Left forelimb (tissue), 1 donor: ENCODE measurements around the gene QRICH1.

Experiments used
- DNase-seq: peaks from one replicate; pipeline ENCODE4 v3.0.0-alpha.2; 2018; ENCODE audit warnings: low spot score

Gene QRICH1

DNA sequence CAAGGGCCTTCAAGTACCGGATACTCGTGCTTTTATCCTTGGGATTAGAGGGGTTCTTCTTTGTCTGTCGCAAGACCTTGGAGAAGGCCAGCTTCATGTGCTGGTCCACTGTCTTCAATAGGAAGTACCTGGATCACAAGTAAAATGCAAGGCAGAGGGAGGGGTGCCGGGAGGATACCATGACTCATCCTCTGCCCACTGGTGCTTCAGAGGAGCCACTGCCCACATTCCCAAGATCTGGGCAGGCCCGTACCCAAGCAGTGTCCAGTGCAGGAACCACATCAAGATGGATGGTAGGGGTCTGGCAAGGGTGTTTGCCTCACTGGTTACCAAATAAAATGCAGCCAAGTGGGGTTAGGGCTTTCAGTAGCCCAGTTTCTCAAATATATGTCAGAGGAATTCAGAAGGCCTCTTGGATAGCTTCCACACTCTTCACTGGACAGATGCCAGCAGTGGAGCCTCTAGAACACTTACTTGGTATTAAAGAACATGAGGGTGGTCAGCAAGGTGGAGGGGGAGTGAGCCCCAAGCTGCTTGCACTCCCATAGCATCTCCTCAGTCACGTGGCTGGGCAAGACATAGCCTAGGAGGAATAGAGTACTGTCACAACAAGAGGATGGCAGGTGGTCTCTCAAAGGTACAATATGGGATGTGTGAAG is 61.1 kb downstream of the QRICH1 start:
- DNase-seq, result no peak

DNA sequence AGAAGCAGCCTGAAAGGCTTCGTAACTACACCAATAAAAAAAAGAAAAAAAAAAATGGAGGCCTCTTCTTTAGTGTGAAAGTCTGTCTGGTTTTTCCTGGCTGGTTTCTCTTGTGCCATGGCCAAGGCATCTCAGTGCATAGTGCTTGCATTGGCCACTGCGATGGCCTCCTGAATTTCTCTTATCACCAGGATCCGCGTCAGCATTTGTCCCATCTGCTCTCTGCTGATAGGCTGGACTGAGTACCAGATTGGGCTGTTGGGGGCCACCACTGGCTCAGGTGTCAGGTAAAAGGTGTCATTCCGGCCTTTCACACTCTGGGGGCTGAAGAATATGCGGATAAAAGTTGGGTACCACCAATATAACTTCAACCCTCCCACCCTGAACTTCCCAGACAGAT is 63.5 kb downstream of the QRICH1 start:
- DNase-seq, result no peak

DNA sequence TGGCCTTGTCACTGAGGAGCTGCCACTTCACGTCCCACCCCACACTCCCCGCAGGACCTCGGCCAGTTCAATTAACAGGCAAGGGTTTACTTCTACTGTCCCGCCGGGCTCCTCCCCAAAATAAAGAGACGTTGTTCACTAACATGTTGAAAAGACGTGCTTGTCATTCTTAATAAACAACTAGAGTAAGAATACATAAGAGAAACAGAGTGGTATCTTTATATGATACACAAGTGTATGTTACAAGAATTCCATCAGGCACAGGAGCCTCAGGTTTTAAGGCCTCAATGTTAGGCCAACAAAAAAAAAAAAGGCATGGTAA is 64.3 kb downstream of the QRICH1 start:
- DNase-seq, result no peak

DNA sequence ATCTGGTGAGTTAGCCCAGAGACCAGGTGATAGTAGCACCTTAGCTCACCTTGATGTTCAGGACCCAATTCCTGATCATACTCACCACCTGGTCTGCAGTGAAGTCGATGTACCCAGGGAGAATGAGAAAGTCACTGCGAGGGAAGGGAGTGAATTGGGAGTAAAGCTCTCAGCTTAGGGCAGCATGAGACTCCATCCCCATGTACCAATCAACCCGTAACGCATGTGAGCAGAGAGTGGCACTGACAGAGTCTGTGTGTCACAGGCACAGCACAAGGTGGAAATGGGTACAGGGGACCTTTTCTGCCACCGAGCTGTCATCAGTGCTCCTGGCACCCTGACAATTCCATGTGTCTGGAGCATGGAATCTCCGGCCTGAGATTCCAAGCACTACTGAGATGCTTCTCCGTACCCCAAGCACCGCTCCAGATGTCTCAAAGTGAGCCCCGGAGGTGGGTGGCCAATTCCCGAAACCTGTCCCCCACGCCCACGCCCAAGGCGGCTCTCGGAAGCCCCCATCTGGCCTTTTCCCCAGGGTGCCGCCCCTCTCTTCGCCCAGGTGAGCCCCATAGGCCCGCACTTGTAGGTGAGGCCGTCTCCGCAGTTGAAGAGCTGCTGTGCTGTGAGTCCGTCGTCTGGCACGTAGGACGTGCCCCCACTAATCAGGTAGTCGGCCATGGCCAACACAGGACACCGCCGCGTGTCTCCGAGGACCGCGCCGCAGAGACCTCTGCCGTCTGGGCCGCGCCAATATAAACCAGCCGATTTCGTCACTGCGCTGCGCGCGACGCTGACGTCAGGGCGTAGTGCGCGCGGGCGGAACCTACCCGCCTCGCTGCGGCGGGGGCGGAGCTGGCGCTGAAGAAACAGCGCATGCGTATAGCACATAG is 65.0 kb downstream of the QRICH1 start, which contains the start of gene IMPDH2:
Gene IMPDH2 (minus strand): TSS at position 726 of the 890 bp plus-strand sequence. CDS start 48 bp downstream, at position 678.
- peak; percentile 96 for DNase-seq

DNA sequence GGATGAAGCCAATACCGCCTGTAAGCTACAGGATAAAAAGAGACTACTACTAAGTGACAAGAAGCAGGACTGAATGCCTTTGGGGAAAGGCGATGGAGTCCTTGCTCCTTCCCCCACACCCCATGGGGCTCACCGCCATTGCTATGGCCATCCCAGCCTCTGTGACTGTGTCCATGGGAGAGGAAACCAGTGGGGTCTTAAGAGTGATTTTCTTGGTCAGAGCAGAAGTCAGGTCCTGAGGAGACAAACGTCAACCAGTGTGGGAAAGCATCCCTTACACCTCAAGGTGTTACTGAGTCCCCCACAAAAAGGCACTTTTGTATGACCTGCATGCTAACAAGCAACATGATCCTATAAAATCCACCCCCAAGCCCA is 65.6 kb downstream of the QRICH1 start:
- DNase-seq, result no peak

DNA sequence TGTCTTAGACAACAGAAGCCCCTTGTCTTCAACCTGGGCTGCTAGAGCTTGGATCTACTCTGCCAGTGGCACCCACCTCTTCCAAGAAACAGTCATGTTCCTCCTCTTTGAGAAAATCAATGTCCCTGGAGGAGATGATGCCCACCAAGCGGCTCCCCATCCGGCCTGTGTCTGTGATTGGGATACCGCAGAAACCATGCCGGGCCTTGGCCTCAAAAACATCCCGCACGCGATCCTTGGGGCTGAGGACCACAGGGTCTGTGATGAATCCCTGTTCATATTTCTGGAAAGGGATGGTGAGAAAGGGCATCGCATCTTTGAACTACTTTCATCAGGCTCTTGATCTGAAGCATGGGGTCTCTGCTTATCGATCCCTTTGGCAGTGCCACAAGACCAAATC is 66.2 kb downstream of the QRICH1 start:
- no peak for DNase-seq

DNA sequence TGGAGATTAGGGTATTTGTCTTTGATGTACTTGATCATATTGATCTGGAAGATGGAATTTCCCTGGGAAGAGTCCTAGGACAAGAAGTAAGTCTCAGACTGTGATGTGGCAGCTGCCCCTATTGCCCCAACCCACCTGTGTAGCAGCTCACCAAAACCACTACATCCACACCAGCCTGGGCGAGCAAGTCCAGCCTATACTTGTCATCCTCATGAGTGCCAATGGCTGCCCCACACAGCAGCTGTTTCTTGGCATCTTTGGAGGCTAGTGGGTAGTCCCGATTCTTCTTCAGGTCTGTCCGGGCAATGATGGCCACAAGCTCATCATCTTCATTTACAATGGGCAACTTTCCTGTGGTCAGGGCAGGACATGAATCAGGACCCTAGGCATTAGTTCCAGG is 67.3 kb downstream of the QRICH1 start:
- no peak for DNase-seq

DNA sequence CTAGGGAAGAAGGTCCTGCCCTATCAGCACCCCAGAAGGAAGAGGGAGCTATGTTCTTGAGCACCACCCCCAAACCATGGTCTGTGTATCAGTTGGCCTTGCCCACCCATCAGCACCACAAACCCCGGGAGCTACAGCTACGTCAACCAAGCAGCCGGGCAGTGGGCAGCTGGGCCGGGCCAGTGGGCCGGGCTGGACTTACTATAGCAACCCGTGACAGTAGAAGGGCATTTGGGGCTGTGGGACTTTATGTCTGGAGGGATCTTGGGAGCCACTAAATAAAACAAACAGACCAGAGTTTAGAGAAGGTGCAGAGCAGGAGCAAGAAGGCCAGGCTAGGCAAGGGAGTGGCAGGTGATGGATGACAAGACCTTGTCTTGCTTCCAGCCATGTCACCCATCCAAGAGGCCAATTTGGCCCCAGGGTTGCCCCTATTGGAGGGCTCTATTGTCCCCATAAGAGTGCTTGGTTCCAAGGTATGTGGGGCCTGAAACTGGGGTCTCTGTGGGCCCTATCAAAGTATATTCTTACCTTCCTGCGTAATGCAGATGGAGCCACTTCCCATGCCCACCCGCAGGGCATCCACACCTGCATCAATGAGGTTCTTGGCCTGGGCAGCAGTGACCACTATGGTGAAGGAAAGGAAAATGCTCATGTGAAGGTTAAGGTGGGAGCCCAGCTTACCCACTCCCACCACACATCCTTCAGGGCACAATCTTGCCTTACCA is 67.9 kb downstream of the QRICH1 start:
- DNase-seq, result no peak

DNA sequence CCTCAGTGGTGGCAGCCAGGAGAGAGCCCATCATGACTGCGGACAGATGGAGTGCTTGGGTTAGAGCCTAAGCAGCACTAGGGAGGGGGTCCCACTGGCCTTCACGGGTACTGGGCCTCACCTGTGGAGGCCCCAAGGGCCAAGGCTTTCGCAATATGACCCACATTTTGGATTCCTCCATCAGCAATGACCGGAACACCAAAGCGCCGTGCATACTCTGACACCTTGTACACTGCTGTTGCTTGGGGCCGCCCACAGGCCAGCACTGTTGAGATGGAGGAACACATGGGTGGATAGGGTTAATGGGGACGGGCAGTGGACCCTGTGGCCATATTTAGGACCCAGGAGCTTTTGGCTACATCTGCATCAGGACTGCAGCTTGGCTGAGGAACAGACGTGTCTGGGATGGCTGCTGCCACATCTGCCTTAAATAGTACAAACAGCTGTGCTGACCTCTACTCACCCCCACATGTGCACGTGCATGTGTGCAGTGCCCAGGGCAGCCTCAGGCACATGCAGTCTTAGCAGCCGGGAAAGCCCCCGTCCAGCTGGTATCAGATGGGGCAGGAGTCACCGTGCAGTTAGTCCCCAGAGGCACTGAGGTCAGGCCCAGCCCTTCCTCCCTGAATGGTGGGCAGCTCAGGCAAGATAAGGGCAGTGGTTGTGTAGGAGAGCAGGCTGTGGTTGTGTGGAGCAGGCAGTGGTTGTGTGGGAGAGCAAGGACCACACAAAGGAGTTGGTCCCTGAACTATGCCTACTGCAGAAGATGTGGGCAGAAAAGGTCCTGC is 68.7 kb downstream of the QRICH1 start:
- DNase-seq, result no peak

DNA sequence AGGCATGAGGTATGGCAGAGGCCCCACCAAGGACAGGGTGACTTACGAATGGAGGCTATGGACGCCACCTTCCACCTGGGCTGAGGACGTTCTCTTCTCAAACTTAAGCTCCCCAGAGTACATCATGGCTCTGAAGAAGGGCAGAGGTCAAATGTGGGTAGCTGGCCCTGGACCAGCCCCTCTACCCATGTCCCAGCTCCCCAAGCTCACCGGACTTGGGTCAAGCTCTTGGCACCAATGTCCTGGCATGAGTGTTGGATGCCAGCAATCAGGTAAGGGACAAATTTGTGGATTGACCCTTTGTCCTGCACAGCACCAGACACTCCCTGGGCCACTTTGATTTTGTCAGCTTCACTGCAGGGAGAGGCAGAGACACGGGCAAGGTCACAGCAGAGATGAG is 69.4 kb downstream of the QRICH1 start:
- no peak for DNase-seq

DNA sequence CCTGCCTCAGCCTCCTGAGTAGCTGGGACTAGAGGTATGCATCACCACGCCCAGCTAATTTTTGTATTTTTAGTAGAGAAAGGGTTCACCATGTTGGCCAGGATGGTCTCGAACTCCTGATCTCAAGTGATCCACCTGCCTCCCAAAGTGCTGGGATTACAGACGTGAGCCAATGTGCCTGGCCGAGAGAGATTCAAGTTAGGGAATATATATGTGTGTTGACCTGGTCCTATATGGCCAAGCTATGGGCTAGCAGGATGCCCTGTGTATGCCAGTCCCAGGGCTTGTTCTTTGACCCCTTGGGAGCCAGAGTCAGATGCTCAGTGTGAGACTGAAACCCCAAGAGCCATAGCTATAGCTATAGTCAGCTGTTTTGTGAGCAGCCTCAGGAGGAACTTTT is 70.1 kb downstream of the QRICH1 start:
- no peak for DNase-seq

DNA sequence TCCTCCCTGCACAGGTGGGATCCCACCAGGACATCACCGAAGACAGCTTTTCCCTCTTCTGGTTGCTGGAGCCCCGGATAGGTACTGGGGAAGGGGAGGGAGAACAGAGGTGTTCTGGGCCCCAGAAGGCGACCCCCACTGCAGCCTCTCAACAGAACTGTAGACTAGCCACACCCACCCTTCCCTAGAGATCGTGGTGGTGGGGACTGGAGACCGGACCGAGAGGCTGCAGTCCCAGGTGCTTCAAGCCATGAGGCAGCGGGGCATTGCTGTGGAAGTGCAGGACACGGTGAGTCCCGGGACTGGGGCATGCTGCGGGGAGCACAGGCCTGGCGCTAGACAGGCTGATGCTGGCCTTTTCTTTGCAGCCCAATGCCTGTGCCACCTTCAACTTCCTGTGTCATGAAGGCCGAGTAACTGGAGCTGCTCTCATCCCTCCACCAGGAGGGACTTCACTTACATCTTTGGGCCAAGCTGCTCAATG is 71.1 kb downstream of the QRICH1 start:
- no peak for DNase-seq

DNA sequence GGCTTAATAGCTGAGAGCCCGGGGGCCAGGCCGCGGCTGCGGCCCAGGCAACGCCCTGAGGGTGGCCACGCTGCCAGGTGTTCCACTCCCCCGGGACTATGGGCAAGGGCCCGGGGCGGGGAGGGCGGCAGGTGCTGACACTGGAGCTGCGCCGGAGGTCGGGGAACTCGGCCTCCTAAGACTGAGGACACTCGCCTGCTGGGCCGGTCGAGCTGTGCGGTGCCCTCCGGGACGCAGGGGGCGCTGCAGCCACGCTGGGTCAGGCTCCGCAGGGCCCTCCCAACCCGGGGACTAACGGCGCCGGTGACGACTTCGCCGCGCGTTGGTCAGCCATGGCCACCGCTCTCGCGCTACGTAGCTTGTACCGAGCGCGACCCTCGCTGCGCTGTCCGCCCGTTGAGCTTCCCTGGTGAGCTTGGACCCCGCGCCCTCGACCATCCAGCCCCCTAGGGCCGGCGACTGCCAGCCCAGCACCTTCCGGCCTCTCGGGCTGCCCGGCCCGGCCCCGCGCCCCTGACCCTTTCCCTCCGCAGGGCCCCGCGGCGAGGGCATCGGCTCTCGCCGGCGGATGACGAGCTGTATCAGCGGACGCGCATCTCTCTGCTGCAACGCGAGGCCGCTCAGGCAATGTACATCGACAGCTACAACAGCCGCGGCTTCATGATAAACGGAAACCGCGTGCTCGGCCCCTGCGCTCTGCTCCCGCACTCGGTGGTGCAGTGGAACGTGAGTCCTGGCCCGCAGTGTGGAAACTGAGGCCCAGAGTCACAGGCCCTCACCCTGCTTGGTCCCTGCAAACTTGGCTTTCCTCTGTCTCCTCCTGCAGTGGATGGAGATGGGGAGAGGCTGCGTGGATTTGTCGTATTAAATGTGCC is 71.8 kb downstream of the QRICH1 start, which contains the start of gene NDUFAF3:
Gene NDUFAF3 (plus strand): TSS at position 309 of the 875 bp plus-strand sequence. CDS start 24 bp downstream, at position 333.
- DNase-seq, result peak; percentile 95

DNA sequence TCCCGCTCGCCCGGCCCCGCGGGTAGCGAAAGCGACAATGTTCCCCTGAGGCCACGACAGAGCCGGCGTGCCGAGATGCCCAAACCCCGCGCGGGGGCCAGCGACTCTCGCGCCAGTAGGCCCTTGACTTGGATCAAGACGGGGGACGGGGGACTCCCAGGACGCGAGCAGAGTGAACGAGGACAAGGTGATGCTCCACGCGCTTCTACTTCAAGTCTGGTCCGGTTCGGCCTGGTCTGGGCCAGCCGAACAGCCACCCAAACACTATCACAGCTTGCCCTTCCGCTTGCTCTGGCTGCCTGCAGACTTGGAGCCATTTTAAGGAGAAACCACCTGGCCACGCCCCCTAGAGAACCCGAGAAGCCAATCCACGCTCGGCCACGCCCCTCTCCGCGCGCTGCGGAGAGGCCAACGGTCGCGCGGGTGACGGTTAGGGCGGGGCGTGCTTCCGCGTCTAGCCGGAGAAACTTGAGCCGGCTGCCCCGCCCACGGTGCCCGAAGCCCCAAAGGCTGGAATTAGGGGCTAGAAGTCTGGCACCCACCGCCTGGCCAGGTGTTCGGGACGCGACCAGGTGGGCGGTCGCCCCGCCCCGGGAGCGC is 72.6 kb downstream of the QRICH1 start:
- peak; percentile 99 for DNase-seq

DNA sequence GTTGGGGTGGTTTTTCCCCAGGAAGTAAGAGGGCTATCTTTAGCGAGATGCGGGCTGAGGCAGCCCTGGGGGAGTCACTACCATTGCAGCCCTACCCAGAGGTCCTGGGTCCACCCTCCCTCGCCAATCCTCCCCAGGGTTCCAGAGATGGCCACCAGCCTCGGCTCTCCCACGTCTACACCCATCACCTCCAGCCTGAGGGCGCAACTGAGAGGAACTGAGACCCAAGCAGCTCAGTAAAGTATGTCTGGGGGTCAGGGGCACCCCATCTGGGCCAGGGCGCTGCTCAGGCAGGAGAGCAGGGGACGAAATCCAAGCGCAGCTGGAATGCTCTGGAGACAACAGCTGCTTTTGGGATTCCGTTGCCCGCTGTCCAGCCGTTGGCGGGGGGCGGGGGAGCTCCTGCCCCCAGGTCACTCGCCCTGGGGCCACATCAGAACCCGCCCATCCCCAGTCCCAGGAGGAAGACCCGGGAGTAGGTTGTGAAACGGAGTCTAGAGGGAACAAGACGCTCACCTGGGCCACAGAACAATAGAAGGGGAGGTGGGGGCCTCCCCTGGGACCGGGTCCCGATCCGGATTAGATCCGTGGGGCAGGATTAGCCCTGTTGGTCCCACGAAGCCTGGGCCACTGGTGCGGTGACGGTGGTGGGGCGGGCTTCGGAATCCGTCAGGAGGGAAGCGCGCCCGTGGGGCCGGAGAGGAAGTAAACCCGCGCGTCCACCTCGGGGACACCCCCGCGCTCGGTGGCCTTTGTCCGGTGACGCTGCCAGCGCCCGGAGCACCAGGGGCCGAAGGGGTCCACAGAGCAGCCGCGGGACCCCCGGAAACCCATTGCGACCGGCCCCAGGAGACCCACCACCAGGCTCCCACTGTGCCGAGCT is 73.3 kb downstream of the QRICH1 start:
- no peak for DNase-seq

DNA sequence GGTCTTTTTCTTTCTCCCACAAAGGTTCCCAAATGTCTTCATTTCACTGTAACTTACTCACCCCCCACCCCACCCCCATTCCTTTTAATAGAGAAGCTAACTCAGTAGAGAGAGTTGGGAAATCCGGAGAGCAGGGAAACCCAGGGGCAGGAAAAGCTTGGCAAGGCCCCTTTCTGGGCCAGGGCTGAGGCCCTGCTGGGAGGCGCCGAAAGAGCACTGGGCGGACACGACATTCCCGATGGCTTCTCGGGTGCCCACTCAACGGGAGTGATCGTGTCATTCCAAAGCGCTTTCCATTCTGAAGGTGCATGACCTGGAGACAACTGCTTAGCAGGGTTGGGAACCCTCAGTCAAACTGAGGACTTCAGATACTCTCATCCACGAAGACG is 73.9 kb downstream of the QRICH1 start:
- DNase-seq, result no peak

DNA sequence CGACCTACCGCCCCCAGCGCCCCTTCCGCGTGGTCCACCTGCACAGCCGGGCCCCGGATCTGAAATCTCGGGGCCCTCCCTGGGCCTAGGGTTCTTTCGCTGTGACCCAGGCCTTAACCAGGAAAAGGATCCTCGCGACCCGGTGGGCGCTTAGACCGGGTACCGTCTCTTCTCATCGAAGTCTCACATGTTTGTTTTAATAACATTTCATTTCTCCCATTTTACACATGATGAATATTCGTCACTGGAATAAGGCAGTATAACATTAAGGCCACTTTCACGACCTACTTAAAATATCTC is 75.2 kb downstream of the QRICH1 start:
- DNase-seq, result no peak

DNA sequence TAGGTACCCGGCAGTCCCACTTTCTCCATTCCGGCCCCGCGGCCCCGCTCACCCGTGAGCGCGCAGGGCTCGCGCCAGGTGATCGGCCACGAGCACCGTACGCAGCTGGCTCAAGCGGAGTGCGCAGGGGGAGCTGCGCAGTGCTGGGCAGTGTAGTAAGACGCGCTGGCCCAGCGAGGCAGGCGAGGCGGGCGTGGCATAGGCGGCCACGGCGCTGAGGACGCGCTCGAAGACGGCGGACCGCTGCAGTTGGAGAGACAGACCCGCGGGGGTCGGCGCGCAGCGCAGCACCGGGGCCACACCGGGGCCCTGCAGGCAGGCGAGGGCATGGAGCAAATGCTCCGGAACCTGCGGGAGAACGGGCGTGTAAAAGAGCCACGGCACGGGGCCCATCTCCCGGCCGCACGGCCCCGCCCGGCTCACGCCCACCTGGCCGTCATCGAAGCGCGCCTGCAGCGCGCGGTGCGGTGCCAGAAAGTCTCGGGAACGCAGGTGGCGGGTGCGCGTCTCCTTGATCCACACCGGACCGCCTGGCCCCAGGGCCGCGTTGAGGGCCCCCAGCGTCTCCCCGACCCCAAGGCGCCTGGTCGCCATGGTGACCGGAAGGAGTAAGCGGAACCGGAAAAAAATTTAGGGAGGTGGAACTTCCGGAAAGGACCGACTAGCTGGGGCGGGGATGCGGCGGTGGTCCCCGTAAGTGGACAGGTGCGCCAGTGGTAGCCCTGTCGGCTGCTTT is 75.7 kb downstream of the QRICH1 start, which contains the start of gene DALRD3:
Gene DALRD3 (minus strand): TSS at position 610 of the 736 bp plus-strand sequence. CDS start 16 bp downstream, at position 594.
- DNase-seq, result peak; percentile 83
